ENCODE measurements around the gene OLFML1. TPM values are rescaled to one million over a fixed set of nuclear protein-coding genes. Genes with fewer than 3 reads are reported as not detected.

OLFML1 gene
- total and polyA plus RNA-seq, 2 of the 13 experiments (the other 11 are each of a cell fraction or from before 2014, with no cell fraction given), result 0.89 to 0.90 TPM

DNA sequence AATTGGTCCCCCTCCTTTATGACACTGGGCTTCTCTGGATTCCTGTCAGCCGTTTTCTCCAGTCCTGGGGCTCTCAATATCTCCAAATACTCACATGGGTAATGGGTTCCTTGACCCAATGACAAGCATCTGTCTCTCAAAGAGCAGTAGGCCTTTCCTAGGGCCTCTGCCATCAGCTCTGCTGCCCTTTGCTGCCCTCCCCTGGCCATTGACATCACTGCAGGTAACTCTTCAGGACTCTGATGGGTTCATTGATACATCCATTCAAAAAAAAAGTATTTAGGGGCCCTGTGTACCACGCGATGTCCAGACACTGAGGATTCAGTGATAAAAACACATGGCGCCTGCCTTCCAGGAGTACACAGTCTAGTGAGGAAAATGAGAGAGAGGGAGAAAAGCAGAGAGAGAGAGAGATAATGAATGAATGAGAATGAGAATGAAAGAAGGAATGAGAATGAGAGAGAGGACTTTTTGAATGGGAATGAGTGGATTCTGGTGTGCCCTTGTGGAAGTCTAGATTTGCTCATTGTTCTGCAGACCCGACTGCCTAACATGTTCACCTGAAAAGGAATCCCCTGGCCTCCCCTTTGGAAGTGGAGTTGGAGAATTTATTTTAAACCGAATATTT is 42.6 kb upstream of the OLFML1 start (continued):
- TF ChIP-seq, protein P1, sequence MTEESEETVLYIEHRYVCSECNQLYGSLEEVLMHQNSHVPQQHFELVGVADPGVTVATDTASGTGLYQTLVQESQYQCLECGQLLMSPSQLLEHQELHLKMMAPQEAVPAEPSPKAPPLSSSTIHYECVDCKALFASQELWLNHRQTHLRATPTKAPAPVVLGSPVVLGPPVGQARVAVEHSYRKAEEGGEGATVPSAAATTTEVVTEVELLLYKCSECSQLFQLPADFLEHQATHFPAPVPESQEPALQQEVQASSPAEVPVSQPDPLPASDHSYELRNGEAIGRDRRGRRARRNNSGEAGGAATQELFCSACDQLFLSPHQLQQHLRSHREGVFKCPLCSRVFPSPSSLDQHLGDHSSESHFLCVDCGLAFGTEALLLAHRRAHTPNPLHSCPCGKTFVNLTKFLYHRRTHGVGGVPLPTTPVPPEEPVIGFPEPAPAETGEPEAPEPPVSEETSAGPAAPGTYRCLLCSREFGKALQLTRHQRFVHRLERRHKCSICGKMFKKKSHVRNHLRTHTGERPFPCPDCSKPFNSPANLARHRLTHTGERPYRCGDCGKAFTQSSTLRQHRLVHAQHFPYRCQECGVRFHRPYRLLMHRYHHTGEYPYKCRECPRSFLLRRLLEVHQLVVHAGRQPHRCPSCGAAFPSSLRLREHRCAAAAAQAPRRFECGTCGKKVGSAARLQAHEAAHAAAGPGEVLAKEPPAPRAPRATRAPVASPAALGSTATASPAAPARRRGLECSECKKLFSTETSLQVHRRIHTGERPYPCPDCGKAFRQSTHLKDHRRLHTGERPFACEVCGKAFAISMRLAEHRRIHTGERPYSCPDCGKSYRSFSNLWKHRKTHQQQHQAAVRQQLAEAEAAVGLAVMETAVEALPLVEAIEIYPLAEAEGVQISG (CRISPR knock-in tag; IDR thresholded peaks at IDR 0.05), result no peak
- TF ChIP-seq, protein P2, sequence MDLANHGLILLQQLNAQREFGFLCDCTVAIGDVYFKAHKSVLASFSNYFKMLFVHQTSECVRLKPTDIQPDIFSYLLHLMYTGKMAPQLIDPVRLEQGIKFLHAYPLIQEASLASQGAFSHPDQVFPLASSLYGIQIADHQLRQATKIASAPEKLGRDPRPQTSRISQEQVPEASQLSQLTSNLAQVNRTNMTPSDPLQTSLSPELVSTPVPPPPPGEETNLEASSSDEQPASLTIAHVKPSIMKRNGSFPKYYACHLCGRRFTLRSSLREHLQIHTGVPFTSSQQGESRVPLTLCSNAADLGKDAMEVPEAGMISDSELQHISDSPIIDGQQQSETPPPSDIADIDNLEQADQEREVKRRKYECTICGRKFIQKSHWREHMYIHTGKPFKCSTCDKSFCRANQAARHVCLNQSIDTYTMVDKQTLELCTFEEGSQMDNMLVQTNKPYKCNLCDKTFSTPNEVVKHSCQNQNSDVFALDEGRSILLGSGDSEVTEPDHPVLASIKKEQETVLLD (CRISPR knock-in tag; IDR thresholded peaks at IDR 0.05; ENCODE audit: low read depth), result no peak
- TF ChIP-seq ZNF44 (CRISPR knock-in tag; IDR thresholded peaks at IDR 0.05) (no peak), SP5 (CRISPR knock-in tag; IDR thresholded peaks at IDR 0.05; ENCODE audit: borderline replicate concordance, low read depth) (no peak), ZGPAT (CRISPR knock-in tag; IDR thresholded peaks at IDR 0.05) (no peak), ZNF547 (CRISPR knock-in tag; IDR thresholded peaks at IDR 0.05) (no peak), HNRNPLL (IDR thresholded peaks at IDR 0.05; ENCODE audit: low read depth, low read length, poor library complexity, severe bottlenecking) (no peak), STAG1 (CRISPR knock-in tag; IDR thresholded peaks at IDR 0.05) (peak; percentile 79)
- TF ChIP-seq, protein P3, sequence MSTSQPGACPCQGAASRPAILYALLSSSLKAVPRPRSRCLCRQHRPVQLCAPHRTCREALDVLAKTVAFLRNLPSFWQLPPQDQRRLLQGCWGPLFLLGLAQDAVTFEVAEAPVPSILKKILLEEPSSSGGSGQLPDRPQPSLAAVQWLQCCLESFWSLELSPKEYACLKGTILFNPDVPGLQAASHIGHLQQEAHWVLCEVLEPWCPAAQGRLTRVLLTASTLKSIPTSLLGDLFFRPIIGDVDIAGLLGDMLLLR (CRISPR knock-in tag; IDR thresholded peaks at IDR 0.05), result no peak
- TF ChIP-seq, protein P4, sequence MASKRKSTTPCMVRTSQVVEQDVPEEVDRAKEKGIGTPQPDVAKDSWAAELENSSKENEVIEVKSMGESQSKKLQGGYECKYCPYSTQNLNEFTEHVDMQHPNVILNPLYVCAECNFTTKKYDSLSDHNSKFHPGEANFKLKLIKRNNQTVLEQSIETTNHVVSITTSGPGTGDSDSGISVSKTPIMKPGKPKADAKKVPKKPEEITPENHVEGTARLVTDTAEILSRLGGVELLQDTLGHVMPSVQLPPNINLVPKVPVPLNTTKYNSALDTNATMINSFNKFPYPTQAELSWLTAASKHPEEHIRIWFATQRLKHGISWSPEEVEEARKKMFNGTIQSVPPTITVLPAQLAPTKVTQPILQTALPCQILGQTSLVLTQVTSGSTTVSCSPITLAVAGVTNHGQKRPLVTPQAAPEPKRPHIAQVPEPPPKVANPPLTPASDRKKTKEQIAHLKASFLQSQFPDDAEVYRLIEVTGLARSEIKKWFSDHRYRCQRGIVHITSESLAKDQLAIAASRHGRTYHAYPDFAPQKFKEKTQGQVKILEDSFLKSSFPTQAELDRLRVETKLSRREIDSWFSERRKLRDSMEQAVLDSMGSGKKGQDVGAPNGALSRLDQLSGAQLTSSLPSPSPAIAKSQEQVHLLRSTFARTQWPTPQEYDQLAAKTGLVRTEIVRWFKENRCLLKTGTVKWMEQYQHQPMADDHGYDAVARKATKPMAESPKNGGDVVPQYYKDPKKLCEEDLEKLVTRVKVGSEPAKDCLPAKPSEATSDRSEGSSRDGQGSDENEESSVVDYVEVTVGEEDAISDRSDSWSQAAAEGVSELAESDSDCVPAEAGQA (IDR thresholded peaks at IDR 0.05; ENCODE audit: low read depth), result no peak
- TF ChIP-seq, protein P4 (CRISPR knock-in tag; IDR thresholded peaks at IDR 0.05; ENCODE audit: borderline replicate concordance), result no peak
- TF ChIP-seq, protein P5, sequence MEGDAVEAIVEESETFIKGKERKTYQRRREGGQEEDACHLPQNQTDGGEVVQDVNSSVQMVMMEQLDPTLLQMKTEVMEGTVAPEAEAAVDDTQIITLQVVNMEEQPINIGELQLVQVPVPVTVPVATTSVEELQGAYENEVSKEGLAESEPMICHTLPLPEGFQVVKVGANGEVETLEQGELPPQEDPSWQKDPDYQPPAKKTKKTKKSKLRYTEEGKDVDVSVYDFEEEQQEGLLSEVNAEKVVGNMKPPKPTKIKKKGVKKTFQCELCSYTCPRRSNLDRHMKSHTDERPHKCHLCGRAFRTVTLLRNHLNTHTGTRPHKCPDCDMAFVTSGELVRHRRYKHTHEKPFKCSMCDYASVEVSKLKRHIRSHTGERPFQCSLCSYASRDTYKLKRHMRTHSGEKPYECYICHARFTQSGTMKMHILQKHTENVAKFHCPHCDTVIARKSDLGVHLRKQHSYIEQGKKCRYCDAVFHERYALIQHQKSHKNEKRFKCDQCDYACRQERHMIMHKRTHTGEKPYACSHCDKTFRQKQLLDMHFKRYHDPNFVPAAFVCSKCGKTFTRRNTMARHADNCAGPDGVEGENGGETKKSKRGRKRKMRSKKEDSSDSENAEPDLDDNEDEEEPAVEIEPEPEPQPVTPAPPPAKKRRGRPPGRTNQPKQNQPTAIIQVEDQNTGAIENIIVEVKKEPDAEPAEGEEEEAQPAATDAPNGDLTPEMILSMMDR (CRISPR knock-in tag; IDR thresholded peaks at IDR 0.05), result peak; percentile 86

Measured in HepG2 (cell line).